ENCODE measurements around the gene HIPK2. TPM values are rescaled to one million over a fixed set of nuclear protein-coding genes. Genes with fewer than 3 reads are reported as not detected.

Gene HIPK2
- total RNA-seq, 2 donors from 2014 or later: 95.1 to 125 TPM

GRCh38 chr7:139655305-139655704, 122.5 kb downstream of the HIPK2 start:
- H3K9me3 ChIP-seq (ENCODE audit: control insufficient read depth, low read length): no peaks in the 10 kb centered on the region
- WGBS, 2 experiments (ENCODE audit: insufficient coverage in 1 of 2, insufficient read length in 1 of 2): 93 to 94% methylated on average over 6 to 8 of the region's 8 CpGs
- Mint-ChIP-seq H3K27ac (no peak overlapping the region), H3K9me3 (no peaks in the 10 kb centered on the region), H3K36me3 (ENCODE audit: low read depth) (peaks cover 14% of the 10 kb centered on the region), H3K27me3 (ENCODE audit: insufficient read depth) (no peaks in the 10 kb centered on the region), H3K4me3 (no peak overlapping the region), H3K4me1 (peaks cover 28% of the 10 kb centered on the region)
- no peak overlapping the region for H3K9ac ChIP-seq (ENCODE audit: extremely low read depth, low read length, poor library complexity, severe bottlenecking)
- peaks cover 15% of the 10 kb centered on the region for H3K4me1 ChIP-seq (ENCODE audit: control insufficient read depth, insufficient read depth, low read length)
- no peak overlapping the region for H3K27ac ChIP-seq (ENCODE audit: low read depth, low read length)
- no peak overlapping the region for H3K4me3 ChIP-seq (ENCODE audit: low read length)
- no peak for TF ChIP-seq CTCF (conservative IDR thresholded peaks at IDR 0.05)
- no peak for DNase-seq
- peaks cover 30% of the 10 kb centered on the region for H3K36me3 ChIP-seq (ENCODE audit: control insufficient read depth, insufficient read depth, low read length)
- no peaks in the 10 kb centered on the region for H3K27me3 ChIP-seq (ENCODE audit: control insufficient read depth, insufficient read depth, low read length, poor library complexity, severe bottlenecking)

GRCh38 chr7:139654276-139655181, 123.3 kb downstream of the HIPK2 start:
- H3K27ac Mint-ChIP-seq: no peak overlapping the region
- no peaks in the 10 kb centered on the region for H3K9me3 Mint-ChIP-seq
- Histone ChIP-seq H3K4me3 (ENCODE audit: low read length) (no peak overlapping the region), H3K27ac (ENCODE audit: low read depth, low read length) (no peak overlapping the region), H3K9me3 (ENCODE audit: control insufficient read depth, low read length) (no peaks in the 10 kb centered on the region), H3K27me3 (ENCODE audit: control insufficient read depth, insufficient read depth, low read length, poor library complexity, severe bottlenecking) (no peaks in the 10 kb centered on the region), H3K4me1 (ENCODE audit: control insufficient read depth, insufficient read depth, low read length) (peaks cover 13% of the 10 kb centered on the region), H3K9ac (ENCODE audit: extremely low read depth, low read length, poor library complexity, severe bottlenecking) (no peak overlapping the region), H3K36me3 (ENCODE audit: control insufficient read depth, insufficient read depth, low read length) (peaks cover 30% of the 10 kb centered on the region)
- H3K4me3 Mint-ChIP-seq: no peak overlapping the region
- H3K27me3 Mint-ChIP-seq (ENCODE audit: insufficient read depth): no peaks in the 10 kb centered on the region
- 81 to 87% methylated on average over 6 to 14 of the region's 14 CpGs for WGBS, 2 experiments (ENCODE audit: insufficient coverage in 1 of 2, insufficient read length in 1 of 2)
- no peak for TF ChIP-seq CTCF (conservative IDR thresholded peaks at IDR 0.05)
- peaks cover 21% of the 10 kb centered on the region for H3K4me1 Mint-ChIP-seq
- no peak for DNase-seq
- peaks cover 14% of the 10 kb centered on the region for H3K36me3 Mint-ChIP-seq (ENCODE audit: low read depth)

- peaks cover 10% of the 10 kb centered on the region for H3K36me3 Mint-ChIP-seq (ENCODE audit: low read depth)
- 60 to 100% methylated on average over 2 to 4 of the region's 4 CpGs for WGBS, 2 experiments (ENCODE audit: insufficient coverage in 1 of 2, insufficient read length in 1 of 2)
These were observed 125.9 kb downstream of the HIPK2 start for GRCh38 chr7:139651914-139652313.

More at GRCh38 chr7:139651914-139652313, 125.9 kb downstream of the HIPK2 start:
- TF ChIP-seq CTCF (conservative IDR thresholded peaks at IDR 0.05): no peak
- no peak overlapping the region for H3K27ac Mint-ChIP-seq
- no peaks in the 10 kb centered on the region for H3K9me3 Mint-ChIP-seq
- peaks cover 24% of the 10 kb centered on the region for H3K36me3 ChIP-seq (ENCODE audit: control insufficient read depth, insufficient read depth, low read length)
- no peak overlapping the region for H3K9ac ChIP-seq (ENCODE audit: extremely low read depth, low read length, poor library complexity, severe bottlenecking)
- peaks cover 24% of the 10 kb centered on the region for H3K4me1 ChIP-seq (ENCODE audit: control insufficient read depth, insufficient read depth, low read length)
- H3K4me3 Mint-ChIP-seq: no peak overlapping the region
- H3K4me1 Mint-ChIP-seq: peaks cover 36% of the 10 kb centered on the region
- no peak for DNase-seq
- no peak overlapping the region for H3K4me3 ChIP-seq (ENCODE audit: low read length)
- no peaks in the 10 kb centered on the region for H3K9me3 ChIP-seq (ENCODE audit: control insufficient read depth, low read length)
- H3K27me3 Mint-ChIP-seq (ENCODE audit: insufficient read depth): peaks cover 9% of the 10 kb centered on the region
- no peak overlapping the region for H3K27ac ChIP-seq (ENCODE audit: low read depth, low read length)
- no peaks in the 10 kb centered on the region for H3K27me3 ChIP-seq (ENCODE audit: control insufficient read depth, insufficient read depth, low read length, poor library complexity, severe bottlenecking)
